H1 (cell line): Measurements from ENCODE around the gene INF2. TPM values are rescaled to one million over a fixed set of nuclear protein-coding genes. Genes with fewer than 3 reads are reported as not detected.

Experiments used
- CTCF ChIA-PET: fragments of 300-600 bp; sonication (Branson Sonifier 250); formaldehyde crosslinking; loops from one replicate; lab custom pipeline; 2021; ENCODE audit not compliant: partially characterized antibody; lab: Charles Lee
- POLR2A ChIA-PET: fragments of 300-600 bp; sonication (Branson Sonifier 250); formaldehyde crosslinking; loops from one replicate; lab custom pipeline; 2021; ENCODE audit warnings: inconsistent platforms; ENCODE audit not compliant: partially characterized antibody; lab: Charles Lee
- DNase-seq, 2 experiments: peaks; one replicate each; pipeline versions ENCODE4 v3.0.0 to v3.0.0-alpha.2; 2010 to 2022; ENCODE audit warnings: low spot score in 2 of 2, low read depth in 1 of 2, mixed read lengths in 1 of 2
- FAIRE-seq: peaks from 2 replicates; lab custom pipeline; 2011; peaks lifted over from hg19 to GRCh38; lab: Jason Lieb, UNC
- H2AFZ ChIP-seq: 2 replicates; pipeline ENCODE4 v1.8.1; 2012; ENCODE audit warnings: low read length, inconsistent platforms
- H2AK5ac ChIP-seq: 2 replicates; pipeline ENCODE4 v1.6.1; 2013; ENCODE audit warnings: low read depth, low read length
- H2BK120ac ChIP-seq: replicated peaks from 2 replicates; pipeline ENCODE3; 2013; ENCODE audit warnings: low read depth, low read length, inconsistent platforms
- H2BK12ac ChIP-seq: 2 replicates; pipeline ENCODE4 v1.6.1; 2013; ENCODE audit warnings: low read depth, low read length
- H2BK15ac ChIP-seq: 2 replicates; pipeline ENCODE4 v1.6.1; 2013; ENCODE audit warnings: low read length
- H2BK20ac ChIP-seq: 2 replicates; pipeline ENCODE4 v1.6.1; 2013; ENCODE audit warnings: low read length
- H2BK5ac ChIP-seq: 2 replicates; pipeline ENCODE4 v1.6.1; 2013; ENCODE audit warnings: low read depth, low read length
- H3K14ac ChIP-seq: 2 replicates; pipeline ENCODE4 v1.6.1; 2013; ENCODE audit warnings: inconsistent platforms; ENCODE audit not compliant: insufficient read length
- H3K18ac ChIP-seq: 2 replicates; pipeline ENCODE4 v1.6.1; 2013; ENCODE audit warnings: low read length; ENCODE audit errors: extremely low read depth
- H3K23ac ChIP-seq: 2 replicates; pipeline ENCODE4 v1.6.1; 2013; ENCODE audit warnings: inconsistent platforms; ENCODE audit not compliant: insufficient read length
- H3K23me2 ChIP-seq: 2 replicates; pipeline ENCODE4 v1.6.1; 2013; ENCODE audit warnings: low read depth, low read length
- H3K27ac ChIP-seq: 2 replicates; pipeline ENCODE4 v1.6.1; 2011; ENCODE audit warnings: low read depth, low read length, inconsistent platforms
- H3K27me3 ChIP-seq, 4 experiments: replicated peaks in 1 of 4; 1 replicate in 1 of 4; 2 replicates in 3 of 4; pipeline versions ENCODE4 v1.6.1 to v1.8.1; 2011 to 2013; ENCODE audit warnings: low read length in 3 of 4, mild to moderate bottlenecking in 3 of 4, inconsistent platforms in 2 of 4, mixed read lengths in 2 of 4, moderate library complexity in 1 of 4; ENCODE audit not compliant: control insufficient read depth in 3 of 4, insufficient read depth in 3 of 4; ENCODE audit errors: extremely low read depth in 1 of 4
- H3K36me3 ChIP-seq, 4 experiments: 2 replicates each; pipeline versions ENCODE4 v1.6.1 to v1.8.1; 2011 to 2013; ENCODE audit warnings: mild to moderate bottlenecking in 4 of 4, low read length in 3 of 4, moderate library complexity in 2 of 4, control low read depth in 1 of 4, inconsistent platforms in 1 of 4; ENCODE audit not compliant: insufficient read depth in 4 of 4, control insufficient read depth in 2 of 4
- H3K4ac ChIP-seq: replicated peaks from 2 replicates; pipeline ENCODE3; 2013; ENCODE audit warnings: low read length, low read depth, mixed read lengths, inconsistent platforms; ENCODE audit not compliant: insufficient read length
- H3K4me1 ChIP-seq, 4 experiments: replicated peaks in 1 of 4; 1 replicate in 1 of 4; 2 replicates in 3 of 4; pipeline versions ENCODE4 v1.6.1 to v1.8.1; 2011 to 2013; ENCODE audit warnings: low read length in 3 of 4, inconsistent platforms in 2 of 4, mixed read lengths in 1 of 4; ENCODE audit not compliant: insufficient read depth in 4 of 4, control insufficient read depth in 3 of 4
- H3K4me2 ChIP-seq, 2 experiments: 2 replicates each; pipeline versions ENCODE4 v1.6.1 to v1.8.1; 2011 to 2013; ENCODE audit warnings: low read depth in 2 of 2, low read length in 2 of 2, control low read depth in 1 of 2, inconsistent platforms in 1 of 2, mild to moderate bottlenecking in 1 of 2; ENCODE audit not compliant: insufficient read depth in 1 of 2
- H3K4me3 ChIP-seq, 4 experiments: fragments of 200-600, 300-600 bp in 1 of 4; sonication (generic), shearing (Covaris generic), sonication (Bioruptor Twin) in 1 of 4; 2 replicates each; pipeline versions ENCODE4 v1.5.1 to v1.8.1; 2011 to 2016; ENCODE audit warnings: low read length in 4 of 4, low read depth in 3 of 4, control low read depth in 2 of 4, inconsistent platforms in 2 of 4, mild to moderate bottlenecking in 2 of 4, mixed read lengths in 1 of 4, moderate library complexity in 1 of 4; ENCODE audit not compliant: insufficient read depth in 2 of 4; ENCODE audit errors: extremely low read depth in 1 of 4
- H3K56ac ChIP-seq: replicated peaks from 2 replicates; pipeline ENCODE3; 2013; ENCODE audit warnings: low read depth, mild to moderate bottlenecking, mixed read lengths, low read length, inconsistent platforms; ENCODE audit not compliant: insufficient read length
- H3K79me1 ChIP-seq: 2 replicates; pipeline ENCODE4 v1.6.1; 2013; ENCODE audit warnings: low read depth, low read length, control low read depth
- H3K79me2 ChIP-seq, 2 experiments: 2 replicates each; pipeline versions ENCODE4 v1.6.1 to v1.8.1; 2012 to 2013; ENCODE audit warnings: low read length in 2 of 2, mild to moderate bottlenecking in 2 of 2, inconsistent platforms in 1 of 2; ENCODE audit not compliant: insufficient read depth in 2 of 2, control insufficient read depth in 1 of 2
- H3K9ac ChIP-seq, 4 experiments: replicated peaks in 1 of 4; 1 replicate in 1 of 4; 2 replicates in 3 of 4; pipeline versions ENCODE4 v1.6.1 to v1.8.1; 2011 to 2013; ENCODE audit warnings: low read depth in 3 of 4, low read length in 3 of 4, control low read depth in 2 of 4, mild to moderate bottlenecking in 2 of 4, moderate library complexity in 2 of 4, inconsistent platforms in 1 of 4; ENCODE audit errors: extremely low read depth in 1 of 4
- H3K9me3 ChIP-seq, 2 experiments: 2 replicates each; pipeline versions ENCODE4 v1.6.1 to v1.8.1; 2012 to 2013; ENCODE audit warnings: mild to moderate bottlenecking in 2 of 2, moderate library complexity in 2 of 2, control low read depth in 1 of 2, inconsistent platforms in 1 of 2, low read depth in 1 of 2, low read length in 1 of 2, mixed read lengths in 1 of 2; ENCODE audit not compliant: insufficient read depth in 2 of 2
- H4K20me1 ChIP-seq, 2 experiments: replicated peaks in 1 of 2; 2 replicates each; pipeline versions ENCODE3 to v1.8.1; 2011 to 2013; ENCODE audit warnings: inconsistent platforms in 2 of 2, low read length in 2 of 2, mild to moderate bottlenecking in 1 of 2; ENCODE audit not compliant: insufficient read depth in 2 of 2, control insufficient read depth in 1 of 2
- H4K5ac ChIP-seq: 2 replicates; pipeline ENCODE4 v1.6.1; 2013; ENCODE audit warnings: low read length, low read depth, mixed read lengths, inconsistent platforms; ENCODE audit not compliant: insufficient read length
- H4K8ac ChIP-seq: 2 replicates; pipeline ENCODE4 v1.8.0; 2013; ENCODE audit warnings: mild to moderate bottlenecking, moderate library complexity, low read length, inconsistent platforms; ENCODE audit not compliant: insufficient read depth; ENCODE audit errors: extremely low read depth
- H4K91ac ChIP-seq: replicated peaks from 2 replicates; pipeline ENCODE3; 2013; ENCODE audit warnings: low read length, mixed read lengths, inconsistent platforms; ENCODE audit not compliant: insufficient read length
- ATF3 ChIP-seq: IDR thresholded peaks from 2 replicates; pipeline ENCODE4 v1.6.1; 2011; ENCODE audit warnings: low read depth, mild to moderate bottlenecking, low read length; ENCODE audit not compliant: insufficient read depth
- CBX5 ChIP-seq: fragments of 300-800, 300-1000 bp; sonication (generic); IDR thresholded peaks from 2 replicates; pipeline ENCODE4 v1.7.1; 2016; ENCODE audit warnings: antibody characterized with exemption, low read length, low read depth
- CHD2 ChIP-seq: IDR thresholded peaks from 2 replicates; pipeline ENCODE4 v1.6.1; 2012; ENCODE audit warnings: low read length, improper control_type of control experiment
- GTF2F1 ChIP-seq: IDR thresholded peaks from 2 replicates; pipeline ENCODE4 v1.6.1; 2012; ENCODE audit warnings: low read depth, low read length, improper control_type of control experiment, borderline replicate concordance
- NRF1 ChIP-seq: IDR thresholded peaks from 2 replicates; pipeline ENCODE4 v1.6.1; 2011; ENCODE audit warnings: mild to moderate bottlenecking, low read depth, low read length, improper control_type of control experiment
- POLR2A ChIP-seq, 2 experiments: IDR thresholded peaks; 1 replicate in 1 of 2; 2 replicates in 1 of 2; pipeline ENCODE4 v1.6.1; 2011; ENCODE audit warnings: low read depth in 2 of 2, low read length in 2 of 2, mild to moderate bottlenecking in 2 of 2; ENCODE audit errors: control extremely low read depth in 1 of 2
- RAD21 ChIP-seq, 2 experiments: IDR thresholded peaks in 1 of 2; conservative IDR thresholded peaks in 1 of 2; 2 replicates each; pipeline ENCODE4 v1.6.1; 2011; ENCODE audit warnings: low read depth in 2 of 2, low read length in 2 of 2, improper control_type of control experiment in 1 of 2, inconsistent platforms in 1 of 2, mild to moderate bottlenecking in 1 of 2, moderate library complexity in 1 of 2
- SIX5 ChIP-seq: IDR thresholded peaks from 2 replicates; pipeline ENCODE4 v1.6.1; 2011; ENCODE audit warnings: mild to moderate bottlenecking, low read depth, low read length
- SP4 ChIP-seq: IDR thresholded peaks from 2 replicates; pipeline ENCODE4 v1.6.1; 2012; ENCODE audit warnings: low read length, inconsistent platforms
- TCF12 ChIP-seq: IDR thresholded peaks from 2 replicates; pipeline ENCODE4 v1.6.1; 2011; ENCODE audit warnings: low read depth, mild to moderate bottlenecking, low read length
- WGBS, 2 experiments: shearing (Covaris generic) in 1 of 2; methylation state at CpG; one replicate each; pipeline versions ENCODE4 v1.1.6 to v1.1.7; 2013 to 2015; ENCODE audit warnings: low lambda C conversion rate in 2 of 2, mixed read lengths in 2 of 2, inconsistent platforms in 1 of 2, low coverage in 1 of 2, missing lambda C conversion rate in 1 of 2; ENCODE audit not compliant: insufficient replicate concordance in 2 of 2, insufficient coverage in 1 of 2, insufficient read length in 1 of 2; ENCODE audit errors: extremely low coverage in 1 of 2, missing lambda C conversion rate in 1 of 2; 5-methylcytosine and 5-hydroxymethylcytosine counted together
- polyA plus RNA-seq, 7 experiments: library from polyadenylated mRNA; depleted of rRNA in 3 of 7; stranded (reverse) in 5 of 7; unstranded in 2 of 7; fragments of >200 nt in 5 of 7; fragments of 200-250 nt in 2 of 7; gene quantifications; 1 replicate in 5 of 7; 2 replicates in 1 of 7; 4 replicates in 1 of 7; pipeline versions ENCODE4 v1.2.1 to v1.2.3, GENCODE V29; 2011 to 2013; ENCODE audit warnings: missing spikeins in 2 of 7, mixed read lengths in 2 of 7
- total RNA-seq: library from RNA; stranded (reverse); fragmentation: NEBNext Ultra II Directional; extraction: Animal tissue kit (Norgen Biotek cat#: 25700); gene quantifications from 2 replicates; pipeline ENCODE4 v1.2.1, GENCODE V29; 2021
- TF ChIP-seq, protein P1 (sequence below): IDR thresholded peaks from 2 replicates; pipeline ENCODE4 v1.6.1; 2012; ENCODE audit warnings: inconsistent platforms
- TF ChIP-seq, protein P2 (sequence below): IDR thresholded peaks from 2 replicates; pipeline ENCODE4 v1.6.1; 2011; ENCODE audit warnings: low read length, improper control_type of control experiment

The INF2 gene
- total and polyA plus RNA-seq, 2 of the 8 experiments (the other 6 are each of a cell fraction or from before 2014, with no cell fraction given): 29.1 to 59.5 TPM

DNA sequence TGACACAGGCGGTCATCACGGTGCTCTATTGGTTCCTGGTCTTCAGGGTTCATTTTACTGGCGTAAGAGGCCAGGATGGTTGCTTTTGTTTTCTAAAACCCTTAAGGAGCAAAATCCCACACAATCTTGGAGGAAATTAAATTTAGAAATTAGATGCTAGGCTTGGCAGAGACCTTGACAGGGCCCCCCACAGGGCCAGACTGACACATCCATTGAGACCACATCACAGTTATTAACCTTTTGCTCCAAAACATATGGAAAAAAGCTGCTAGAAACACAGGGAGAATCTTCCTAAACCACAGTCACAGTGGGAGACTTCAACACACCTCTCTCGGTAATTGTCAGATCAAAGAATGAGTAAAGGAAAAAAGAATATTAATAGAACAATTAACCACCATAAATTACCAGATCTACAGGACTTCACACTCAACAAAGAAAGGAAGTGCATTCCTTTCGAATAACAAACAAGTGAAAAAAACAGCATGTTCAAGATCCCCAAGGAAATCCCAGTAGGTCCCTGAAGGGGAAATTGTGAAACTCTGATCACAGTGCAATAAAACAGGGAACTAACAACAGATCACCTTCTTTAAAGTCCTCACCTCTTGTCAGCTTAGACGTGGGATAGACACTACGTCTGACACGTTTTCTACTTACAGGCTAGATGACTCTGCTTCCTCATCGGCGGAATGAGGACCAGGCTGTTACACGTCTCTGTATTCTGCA is 44.6 kb upstream of the INF2 start:
- WGBS, 2 experiments: 85% methylated on average over 11 of the region's 11 CpGs; no CpG with 5 or more reads in 1 of the 2 experiments
- H2BK15ac ChIP-seq: no peak overlapping the region
- no peaks in the 10 kb centered on the region for H3K79me2 ChIP-seq
- TF ChIP-seq ATF3: no peak
- TF ChIP-seq TCF12: no peak
- TF ChIP-seq SP4: no peak
- no peak for TF ChIP-seq NRF1
- no peak for TF ChIP-seq SIX5
- TF ChIP-seq GTF2F1: no peak
- TF ChIP-seq POLR2A (IDR thresholded peaks at IDR 0.05; ENCODE audit: control extremely low read depth in 1 of 2, low read depth in 2 of 2, low read length in 2 of 2): no peak
- TF ChIP-seq CHD2: no peak
- TF ChIP-seq, protein P1, sequence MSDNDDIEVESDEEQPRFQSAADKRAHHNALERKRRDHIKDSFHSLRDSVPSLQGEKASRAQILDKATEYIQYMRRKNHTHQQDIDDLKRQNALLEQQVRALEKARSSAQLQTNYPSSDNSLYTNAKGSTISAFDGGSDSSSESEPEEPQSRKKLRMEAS: no peak
- no peak for TF ChIP-seq RAD21 (IDR thresholded peaks at IDR 0.05 in 1 of 2, conservative IDR thresholded peaks at IDR 0.05 in 1 of 2; ENCODE audit: low read depth in 2 of 2, low read length in 2 of 2)
- TF ChIP-seq CBX5: no peak
- TF ChIP-seq, protein P2, sequence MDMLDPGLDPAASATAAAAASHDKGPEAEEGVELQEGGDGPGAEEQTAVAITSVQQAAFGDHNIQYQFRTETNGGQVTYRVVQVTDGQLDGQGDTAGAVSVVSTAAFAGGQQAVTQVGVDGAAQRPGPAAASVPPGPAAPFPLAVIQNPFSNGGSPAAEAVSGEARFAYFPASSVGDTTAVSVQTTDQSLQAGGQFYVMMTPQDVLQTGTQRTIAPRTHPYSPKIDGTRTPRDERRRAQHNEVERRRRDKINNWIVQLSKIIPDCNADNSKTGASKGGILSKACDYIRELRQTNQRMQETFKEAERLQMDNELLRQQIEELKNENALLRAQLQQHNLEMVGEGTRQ: no peak

More for the DNA sequence above, 44.6 kb upstream of the INF2 start:
- Histone ChIP-seq H3K18ac (no peak overlapping the region), H4K91ac (no peak overlapping the region), H3K4me2 (no peak overlapping the region), H3K56ac (no peak overlapping the region), H3K23ac (no peak overlapping the region), H2AK5ac (no peak overlapping the region), H2BK120ac (no peak overlapping the region), H3K4me1 (no peaks in the 10 kb centered on the region), H3K9me3 (peaks cover 3% of the 10 kb centered on the region in 2 experiments; a peak in 3 of 4 replicates), H3K27ac (no peak overlapping the region), H4K5ac (no peak overlapping the region), H3K36me3 (no peaks in the 10 kb centered on the region; a peak in 2 of 8 replicates), H3K27me3 (no peaks in the 10 kb centered on the region; a peak in 2 of 7 replicates), H4K8ac (no peak overlapping the region), H3K9ac (no peak overlapping the region), H3K4ac (no peak overlapping the region), H3K4me3 (no peak overlapping the region), H2BK12ac (no peak overlapping the region), H4K20me1 (no peaks in the 10 kb centered on the region), H3K23me2 (no peaks in the 10 kb centered on the region), H2AFZ (no peak overlapping the region), H3K79me1 (no peaks in the 10 kb centered on the region), H2BK5ac (no peak overlapping the region), H3K14ac (no peak overlapping the region), H2BK20ac (no peak overlapping the region)
- POLR2A ChIA-PET: no interaction called here
- DNase-seq (no peak), FAIRE-seq (no peak)
- CTCF ChIA-PET: interaction anchor here (0.6 to 1.0 kb wide), 3 partner anchors 81 to 522 kb away, joined by 3 read pairs; no protein-coding TSS in a partner anchor
